ENCODE data around the gene TM9SF2. TPM values are rescaled to one million over a fixed set of nuclear protein-coding genes. Genes with fewer than 3 reads are reported as not detected.
"Not testable (repeated sequence)": the region's sequence is repeated elsewhere in the genome, so short reads cannot be mapped to it uniquely, and the experiment has no call there.

Gene TM9SF2
- total RNA-seq, 1 experiment from 2014 or later: 84.0 TPM

- ChIA-PET CTCF (no interaction called here), POLR2A (no interaction called here)
- no peak overlapping the region for H3K27ac Mint-ChIP-seq
- ATAC-seq (no peak), DNase-seq (ENCODE audit: low spot score) (no peak)
- H3K4me3 Mint-ChIP-seq: no peak overlapping the region
- peaks cover 26% of the 10 kb centered on the region for H3K9me3 Mint-ChIP-seq
- H3K4me1 Mint-ChIP-seq: no peaks in the 10 kb centered on the region
- H3K36me3 Mint-ChIP-seq: peaks cover 6% of the 10 kb centered on the region
- H3K27me3 Mint-ChIP-seq (ENCODE audit: low read depth): peaks cover 6% of the 10 kb centered on the region
- TF ChIP-seq, protein P1, sequence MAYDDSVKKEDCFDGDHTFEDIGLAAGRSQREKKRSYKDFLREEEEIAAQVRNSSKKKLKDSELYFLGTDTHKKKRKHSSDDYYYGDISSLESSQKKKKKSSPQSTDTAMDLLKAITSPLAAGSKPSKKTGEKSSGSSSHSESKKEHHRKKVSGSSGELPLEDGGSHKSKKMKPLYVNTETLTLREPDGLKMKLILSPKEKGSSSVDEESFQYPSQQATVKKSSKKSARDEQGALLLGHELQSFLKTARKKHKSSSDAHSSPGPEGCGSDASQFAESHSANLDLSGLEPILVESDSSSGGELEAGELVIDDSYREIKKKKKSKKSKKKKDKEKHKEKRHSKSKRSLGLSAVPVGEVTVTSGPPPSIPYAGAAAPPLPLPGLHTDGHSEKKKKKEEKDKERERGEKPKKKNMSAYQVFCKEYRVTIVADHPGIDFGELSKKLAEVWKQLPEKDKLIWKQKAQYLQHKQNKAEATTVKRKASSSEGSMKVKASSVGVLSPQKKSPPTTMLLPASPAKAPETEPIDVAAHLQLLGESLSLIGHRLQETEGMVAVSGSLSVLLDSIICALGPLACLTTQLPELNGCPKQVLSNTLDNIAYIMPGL (CRISPR knock-in tag; IDR thresholded peaks at IDR 0.05): no peak
- TF ChIP-seq, protein P2, sequence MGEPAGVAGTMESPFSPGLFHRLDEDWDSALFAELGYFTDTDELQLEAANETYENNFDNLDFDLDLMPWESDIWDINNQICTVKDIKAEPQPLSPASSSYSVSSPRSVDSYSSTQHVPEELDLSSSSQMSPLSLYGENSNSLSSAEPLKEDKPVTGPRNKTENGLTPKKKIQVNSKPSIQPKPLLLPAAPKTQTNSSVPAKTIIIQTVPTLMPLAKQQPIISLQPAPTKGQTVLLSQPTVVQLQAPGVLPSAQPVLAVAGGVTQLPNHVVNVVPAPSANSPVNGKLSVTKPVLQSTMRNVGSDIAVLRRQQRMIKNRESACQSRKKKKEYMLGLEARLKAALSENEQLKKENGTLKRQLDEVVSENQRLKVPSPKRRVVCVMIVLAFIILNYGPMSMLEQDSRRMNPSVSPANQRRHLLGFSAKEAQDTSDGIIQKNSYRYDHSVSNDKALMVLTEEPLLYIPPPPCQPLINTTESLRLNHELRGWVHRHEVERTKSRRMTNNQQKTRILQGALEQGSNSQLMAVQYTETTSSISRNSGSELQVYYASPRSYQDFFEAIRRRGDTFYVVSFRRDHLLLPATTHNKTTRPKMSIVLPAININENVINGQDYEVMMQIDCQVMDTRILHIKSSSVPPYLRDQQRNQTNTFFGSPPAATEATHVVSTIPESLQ (CRISPR knock-in tag; IDR thresholded peaks at IDR 0.05): no peak
- TF ChIP-seq TEAD1 (CRISPR knock-in tag; IDR thresholded peaks at IDR 0.05) (no peak), E2F5 (CRISPR knock-in tag; IDR thresholded peaks at IDR 0.05) (no peak)
- TF ChIP-seq, protein P3, sequence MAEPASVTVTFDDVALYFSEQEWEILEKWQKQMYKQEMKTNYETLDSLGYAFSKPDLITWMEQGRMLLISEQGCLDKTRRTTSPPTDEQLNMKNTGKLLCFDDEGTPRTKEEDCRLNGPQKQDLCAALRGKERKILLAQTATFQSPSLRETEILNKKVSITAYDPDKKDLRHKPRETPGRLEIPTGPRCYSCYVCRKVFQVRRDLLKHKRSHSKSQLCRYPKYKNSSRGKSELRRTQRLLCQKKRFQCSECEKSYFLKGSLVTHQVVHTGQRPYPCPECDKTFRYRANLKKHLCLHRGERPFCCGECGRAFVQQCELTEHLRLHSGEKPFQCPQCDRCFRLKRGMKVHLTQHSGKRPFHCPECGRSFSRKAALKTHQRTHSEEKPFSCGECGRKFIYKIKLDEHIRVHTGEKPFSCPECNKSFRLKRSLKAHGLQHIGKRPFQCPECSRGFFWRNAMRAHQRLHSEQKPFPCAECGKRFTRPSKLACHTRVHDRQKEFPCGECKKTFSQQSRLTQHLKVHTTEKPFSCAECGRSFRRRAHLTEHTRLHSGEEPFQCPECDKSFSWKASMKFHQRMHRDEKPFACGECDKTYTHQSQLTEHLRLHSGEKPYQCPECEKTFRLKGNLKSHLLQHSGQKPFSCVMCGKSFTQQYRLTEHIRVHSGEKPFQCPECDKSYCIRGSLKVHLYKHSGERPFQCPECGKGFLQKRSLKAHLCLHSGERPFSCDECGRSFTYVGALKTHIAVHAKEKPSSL (CRISPR knock-in tag; conservative IDR thresholded peaks at IDR 0.05): no peak
These were observed 14.3 kb upstream of the TM9SF2 start for GRCh38 chr13:99486996-99487395.

DNA sequence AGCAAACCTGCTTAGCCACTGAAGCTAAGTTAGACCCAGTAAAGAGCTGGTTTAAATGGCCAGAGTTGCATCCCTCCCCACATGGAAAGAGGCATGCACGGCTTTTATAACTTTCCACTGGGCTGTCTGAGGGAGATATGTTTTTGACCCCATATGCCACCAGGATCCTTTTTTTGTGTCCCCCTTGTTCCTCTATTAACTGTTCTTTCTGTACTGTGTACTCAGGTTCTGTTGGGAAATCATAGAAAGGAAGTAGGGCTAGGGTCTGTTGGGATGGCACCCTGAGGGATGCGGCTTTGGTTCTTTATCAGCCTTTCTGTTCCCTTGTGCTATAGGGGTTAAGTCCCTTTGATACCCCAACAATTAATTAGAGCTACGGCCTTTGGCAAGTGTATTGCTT lies 12.2 kb upstream of the TM9SF2 start:
- no peak overlapping the region for H3K4me3 Mint-ChIP-seq
- ATAC-seq: no peak
- H3K27me3 Mint-ChIP-seq (ENCODE audit: low read depth): peaks cover 14% of the 10 kb centered on the region
- H3K36me3 Mint-ChIP-seq: peaks cover 12% of the 10 kb centered on the region
- H3K4me1 Mint-ChIP-seq: no peaks in the 10 kb centered on the region
- H3K27ac Mint-ChIP-seq: no peak overlapping the region
- ChIA-PET CTCF (no interaction called here), POLR2A (no interaction called here)
- DNase-seq (ENCODE audit: low spot score): no peak
- peaks cover 45% of the 10 kb centered on the region for H3K9me3 Mint-ChIP-seq
- TF ChIP-seq, protein P4, sequence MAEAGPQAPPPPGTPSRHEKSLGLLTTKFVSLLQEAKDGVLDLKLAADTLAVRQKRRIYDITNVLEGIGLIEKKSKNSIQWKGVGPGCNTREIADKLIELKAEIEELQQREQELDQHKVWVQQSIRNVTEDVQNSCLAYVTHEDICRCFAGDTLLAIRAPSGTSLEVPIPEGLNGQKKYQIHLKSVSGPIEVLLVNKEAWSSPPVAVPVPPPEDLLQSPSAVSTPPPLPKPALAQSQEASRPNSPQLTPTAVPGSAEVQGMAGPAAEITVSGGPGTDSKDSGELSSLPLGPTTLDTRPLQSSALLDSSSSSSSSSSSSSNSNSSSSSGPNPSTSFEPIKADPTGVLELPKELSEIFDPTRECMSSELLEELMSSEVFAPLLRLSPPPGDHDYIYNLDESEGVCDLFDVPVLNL (CRISPR knock-in tag; IDR thresholded peaks at IDR 0.05; ENCODE audit: borderline replicate concordance, low read depth): no peak
- TF ChIP-seq ZNF423 (CRISPR knock-in tag; IDR thresholded peaks at IDR 0.05): no peak
- TF ChIP-seq SMAD3 (CRISPR knock-in tag; IDR thresholded peaks at IDR 0.05; ENCODE audit: borderline replicate concordance): no peak
- TF ChIP-seq ZBTB21 (CRISPR knock-in tag; IDR thresholded peaks at IDR 0.05; ENCODE audit: borderline replicate concordance): no peak
- TF ChIP-seq ZNF396 (CRISPR knock-in tag; IDR thresholded peaks at IDR 0.05; ENCODE audit: borderline replicate concordance): no peak
- no peak for TF ChIP-seq JUN (CRISPR knock-in tag; IDR thresholded peaks at IDR 0.05)
- TF ChIP-seq GRHL2 (CRISPR knock-in tag; IDR thresholded peaks at IDR 0.05; ENCODE audit: insufficient replicate concordance, severe bottlenecking): no peak
- TF ChIP-seq USF1 (CRISPR knock-in tag; IDR thresholded peaks at IDR 0.05): no peak
- TF ChIP-seq ZNF138 (CRISPR knock-in tag; conservative IDR thresholded peaks at IDR 0.05): no peak
- no peak for TF ChIP-seq RELA (CRISPR knock-in tag; IDR thresholded peaks at IDR 0.05; ENCODE audit: borderline replicate concordance)
- no peak for TF ChIP-seq E2F1 (CRISPR knock-in tag; IDR thresholded peaks at IDR 0.05)
- TF ChIP-seq HMGA2 (CRISPR knock-in tag; IDR thresholded peaks at IDR 0.05): no peak
- TF ChIP-seq JAZF1 (CRISPR knock-in tag; IDR thresholded peaks at IDR 0.05): no peak
- TF ChIP-seq, protein P2 (CRISPR knock-in tag; IDR thresholded peaks at IDR 0.05): no peak
- TF ChIP-seq ZNF263 (CRISPR knock-in tag; IDR thresholded peaks at IDR 0.05; ENCODE audit: low read depth): no peak

GRCh38 chr13:99491750-99492149 lies 9.5 kb upstream of the TM9SF2 start:
- CTCF ChIA-PET; H3K27ac Mint-ChIP-seq; H3K4me3 Mint-ChIP-seq; POLR2A ChIA-PET; ATAC-seq; DNase-seq (ENCODE audit: low spot score): not testable (repeated sequence)
- peaks cover 11% of the 10 kb centered on the region for H3K4me1 Mint-ChIP-seq
- H3K9me3 Mint-ChIP-seq: peaks cover 63% of the 10 kb centered on the region
- peaks cover 15% of the 10 kb centered on the region for H3K27me3 Mint-ChIP-seq (ENCODE audit: low read depth)
- H3K36me3 Mint-ChIP-seq: peaks cover 30% of the 10 kb centered on the region

Data from WTC11 (cell line).